Activated CD4-positive, alpha-beta T cell treated with anti-CD3 and anti-CD28 coated beads, Interleukin-10, Interleukin-2, amounts not matched to agents 100 ng/mL and 50 ng/mL, durations not matched to agents 16 hours and 8 hours (primary cell): ENCODE results near the gene TRABD.
"Not testable (repeated sequence)": the region's sequence is repeated elsewhere in the genome, so short reads cannot be mapped to it uniquely, and the experiment has no call there.

ENCODE experiments used
- DNase-seq: peaks from one replicate; pipeline ENCODE4 v3.0.0-alpha.2; 2020

Gene TRABD

GRCh38 chr22:50185375-50186087 is at the start of gene TRABD:
TRABD (plus strand) TSS chr22:50185913; CDS start chr22:50193061, 7,148 bp downstream.
- peak; percentile 94 for DNase-seq

- DNase-seq, result no peak
Measured at GRCh38 chr22:50136581-50137015, 49.1 kb upstream of the TRABD start.

GRCh38 chr22:50137277-50137676 is 48.4 kb upstream of the TRABD start:
- DNase-seq, result not testable (repeated sequence)

GRCh38 chr22:50138041-50138440 is 47.7 kb upstream of the TRABD start:
- no peak for DNase-seq

GRCh38 chr22:50138988-50139387 is 46.7 kb upstream of the TRABD start:
- DNase-seq, result no peak

DNA sequence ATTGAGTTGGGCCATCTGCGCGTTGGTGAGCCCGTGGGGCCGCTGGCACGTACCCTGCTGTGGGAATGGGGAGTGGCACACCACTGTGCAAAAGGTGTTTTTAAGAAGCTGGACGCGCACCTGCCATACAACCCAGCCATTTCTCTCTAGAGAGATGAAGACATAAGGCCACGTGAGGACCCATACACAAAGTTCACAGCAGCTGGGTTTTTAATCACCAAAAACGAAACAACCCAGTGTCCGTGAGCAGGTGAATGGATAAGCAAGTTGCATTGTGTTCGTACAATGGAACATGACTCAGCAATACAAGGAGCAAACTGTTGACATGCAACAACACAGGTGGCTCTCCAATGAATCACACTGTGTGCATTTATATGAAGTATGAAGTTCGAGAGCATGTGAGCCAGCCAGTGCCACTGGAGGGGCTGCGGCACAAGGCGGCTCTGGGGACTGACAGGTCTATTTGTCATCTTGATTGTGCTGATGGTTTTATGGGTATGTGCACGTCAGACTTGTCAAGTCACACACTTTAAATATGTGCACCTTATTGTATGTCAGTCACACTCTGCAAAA is 45.8 kb upstream of the TRABD start:
- peak; percentile 9 for DNase-seq

GRCh38 chr22:50140615-50141014 is 45.1 kb upstream of the TRABD start:
- no peak for DNase-seq

DNA sequence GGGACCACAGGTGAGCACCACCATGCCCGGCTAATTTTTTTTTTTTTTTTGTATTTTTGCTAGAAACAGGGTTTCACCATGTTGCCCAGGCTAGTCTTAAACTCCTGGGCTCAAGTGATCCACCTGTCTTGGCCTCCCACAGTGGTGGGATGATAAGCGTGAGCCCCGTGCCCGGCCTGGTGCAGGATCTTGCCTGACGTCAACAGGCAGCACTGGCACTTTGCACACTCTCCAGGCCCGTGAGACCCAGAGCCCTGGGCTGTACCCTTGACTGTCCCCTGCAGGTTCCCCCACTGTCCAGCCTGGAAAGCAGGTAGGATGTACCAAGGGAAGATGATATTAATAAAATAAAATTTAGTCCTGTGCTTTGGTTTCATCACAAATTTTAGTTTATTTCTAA is 44.3 kb upstream of the TRABD start:
- DNase-seq, result no peak

GRCh38 chr22:50141891-50142363 is 43.8 kb upstream of the TRABD start:
- no peak for DNase-seq

- no peak for DNase-seq
Measured at GRCh38 chr22:50143096-50143495, 42.6 kb upstream of the TRABD start.

DNA sequence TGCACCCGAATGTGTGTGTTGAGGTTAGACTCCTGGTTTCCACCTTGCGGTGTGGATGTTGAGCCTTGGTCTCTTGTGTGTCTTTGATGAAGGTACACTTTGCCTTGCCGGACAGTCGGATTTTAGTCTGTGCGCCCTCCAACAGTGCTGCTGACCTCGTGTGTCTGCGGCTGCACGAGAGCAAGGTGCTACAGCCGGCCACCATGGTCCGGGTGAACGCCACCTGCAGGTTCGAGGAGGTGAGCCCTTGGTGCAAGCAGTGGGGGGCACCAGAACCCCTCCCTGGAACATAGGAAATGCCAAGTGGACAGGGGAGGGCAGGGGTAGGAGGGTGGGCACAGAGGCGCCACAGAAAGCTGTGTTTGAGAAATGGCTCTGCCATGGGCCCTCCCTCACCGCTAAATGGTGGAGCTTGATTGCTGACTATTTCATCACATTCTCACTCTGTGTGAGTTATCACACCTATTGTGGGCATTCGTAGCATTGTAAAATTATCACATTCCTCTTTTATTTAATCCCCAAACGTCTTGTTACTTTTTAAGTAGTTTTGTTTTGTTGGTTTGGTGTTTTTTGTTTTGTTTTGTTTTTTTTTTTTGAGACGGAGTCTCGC is 41.6 kb upstream of the TRABD start:
- DNase-seq, result no peak

DNA sequence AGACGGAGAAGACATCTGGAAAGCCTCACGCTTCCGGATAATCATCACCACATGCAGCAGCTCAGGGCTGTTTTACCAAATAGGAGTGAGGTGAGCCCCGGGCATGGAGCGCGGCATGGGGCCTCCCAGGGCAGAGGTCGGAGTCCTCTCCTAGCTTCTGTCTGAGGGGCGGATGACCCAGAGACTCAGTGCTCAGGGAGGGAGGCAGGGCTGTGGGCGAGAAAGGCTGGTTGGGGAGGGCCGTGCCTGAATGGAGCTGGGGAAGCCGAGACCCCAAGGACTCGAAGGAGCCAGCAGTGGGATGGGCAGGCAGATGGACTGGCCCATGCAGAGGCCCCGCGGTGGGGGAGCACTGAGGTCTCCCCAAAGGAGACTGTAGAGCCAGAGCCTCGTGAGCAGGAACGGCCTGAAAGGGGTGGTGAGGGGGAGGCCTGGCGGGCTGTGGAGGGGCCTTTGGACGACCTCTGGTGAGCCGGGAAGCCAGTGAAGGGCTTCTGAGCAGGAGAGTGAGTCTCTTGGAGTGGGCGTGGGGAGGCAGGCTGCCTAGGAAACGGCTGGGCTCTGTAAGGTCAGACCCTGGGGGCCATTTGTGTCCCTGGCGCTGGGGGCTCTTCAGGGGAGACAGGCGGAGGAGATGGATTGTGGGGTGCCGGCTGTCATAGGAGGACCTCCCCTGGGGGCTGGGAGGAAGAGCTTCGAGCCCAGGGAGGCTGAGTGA is 39.8 kb upstream of the TRABD start:
- DNase-seq, result no peak

DNA sequence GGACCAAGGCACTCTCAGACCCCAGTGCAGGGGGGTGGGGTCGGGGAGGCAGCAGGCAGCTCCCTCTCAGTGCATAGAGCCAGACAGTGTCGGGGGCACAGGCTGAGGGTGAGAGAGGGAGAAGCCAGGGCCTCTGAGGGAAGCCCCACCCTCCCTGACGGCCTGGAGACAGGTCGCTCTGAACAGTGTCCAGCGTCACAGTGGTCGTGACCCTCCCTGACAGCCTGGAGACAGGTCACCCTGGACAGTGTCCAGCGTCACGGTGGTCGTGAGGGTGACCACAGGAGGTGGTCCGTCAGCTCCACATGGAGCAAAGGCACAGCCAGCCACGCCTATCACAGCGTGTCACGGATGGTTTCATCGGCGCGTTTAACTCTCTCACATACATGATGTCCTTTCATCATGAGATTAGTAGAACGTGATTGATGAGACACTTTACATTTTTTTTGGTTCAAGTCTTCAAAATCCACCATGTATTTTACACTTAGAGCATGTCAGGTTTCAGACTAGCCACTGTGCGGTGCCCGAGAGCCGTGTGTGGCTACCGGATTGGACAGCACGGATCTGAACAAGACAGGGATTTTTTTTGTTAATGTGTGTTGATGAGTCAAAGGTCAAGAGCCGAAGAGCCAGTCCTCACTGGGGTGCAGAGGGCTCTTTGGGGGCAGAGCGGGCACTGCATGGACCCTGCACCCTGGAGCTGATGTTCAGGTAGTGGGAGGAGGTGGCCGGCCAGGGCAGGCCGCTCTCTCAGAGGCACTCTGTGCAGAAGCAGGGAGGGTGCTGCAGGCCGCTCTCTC is 39.1 kb upstream of the TRABD start:
- no peak for DNase-seq

DNA sequence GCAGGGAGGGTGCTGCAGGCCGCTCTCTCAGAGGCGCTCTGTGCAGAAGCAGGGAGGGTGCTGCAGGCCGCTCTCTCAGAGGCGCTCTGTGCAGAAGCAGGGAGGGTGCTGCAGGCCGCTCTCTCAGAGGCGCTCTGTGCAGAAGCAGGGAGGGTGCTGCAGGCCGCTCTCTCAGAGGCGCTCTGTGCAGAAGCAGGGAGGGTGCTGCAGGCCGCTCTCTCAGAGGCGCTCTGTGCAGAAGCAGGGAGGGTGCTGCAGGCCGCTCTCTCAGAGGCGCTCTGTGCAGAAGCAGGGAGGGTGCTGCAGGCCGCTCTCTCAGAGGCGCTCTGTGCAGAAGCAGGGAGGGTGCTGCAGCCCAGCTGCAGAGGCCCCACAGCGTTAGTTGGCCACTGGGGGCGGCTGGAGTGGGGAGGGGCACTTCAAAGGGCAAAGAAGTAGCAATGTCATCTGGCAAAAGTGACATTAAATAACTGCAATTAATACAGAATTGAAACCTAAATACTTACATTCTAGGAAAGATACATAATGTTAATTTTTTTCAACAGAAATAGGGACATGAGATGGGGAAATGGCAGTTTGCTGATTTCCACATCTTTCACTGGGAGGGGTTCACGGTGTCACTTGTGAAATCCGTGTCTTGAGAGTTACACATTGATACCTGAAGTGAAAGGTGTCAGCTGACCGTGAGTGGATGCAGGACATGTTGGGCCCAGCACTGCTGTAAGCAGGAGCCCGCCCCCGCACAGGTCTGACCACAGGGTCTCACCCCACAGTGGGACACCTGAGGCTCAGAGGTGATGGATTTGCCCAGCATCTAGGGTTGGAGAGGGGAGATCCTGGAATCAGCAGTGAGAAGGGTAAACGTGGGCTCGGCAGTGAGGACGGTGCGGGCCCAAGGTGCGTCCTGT is 38.2 kb upstream of the TRABD start:
- not testable (repeated sequence) for DNase-seq

GRCh38 chr22:50148166-50148500 is 37.6 kb upstream of the TRABD start:
- DNase-seq, result no peak

GRCh38 chr22:50148991-50149721 is 36.6 kb upstream of the TRABD start:
- DNase-seq, result peak; percentile 79

GRCh38 chr22:50150161-50151129 is 35.3 kb upstream of the TRABD start:
- no peak for DNase-seq

DNA sequence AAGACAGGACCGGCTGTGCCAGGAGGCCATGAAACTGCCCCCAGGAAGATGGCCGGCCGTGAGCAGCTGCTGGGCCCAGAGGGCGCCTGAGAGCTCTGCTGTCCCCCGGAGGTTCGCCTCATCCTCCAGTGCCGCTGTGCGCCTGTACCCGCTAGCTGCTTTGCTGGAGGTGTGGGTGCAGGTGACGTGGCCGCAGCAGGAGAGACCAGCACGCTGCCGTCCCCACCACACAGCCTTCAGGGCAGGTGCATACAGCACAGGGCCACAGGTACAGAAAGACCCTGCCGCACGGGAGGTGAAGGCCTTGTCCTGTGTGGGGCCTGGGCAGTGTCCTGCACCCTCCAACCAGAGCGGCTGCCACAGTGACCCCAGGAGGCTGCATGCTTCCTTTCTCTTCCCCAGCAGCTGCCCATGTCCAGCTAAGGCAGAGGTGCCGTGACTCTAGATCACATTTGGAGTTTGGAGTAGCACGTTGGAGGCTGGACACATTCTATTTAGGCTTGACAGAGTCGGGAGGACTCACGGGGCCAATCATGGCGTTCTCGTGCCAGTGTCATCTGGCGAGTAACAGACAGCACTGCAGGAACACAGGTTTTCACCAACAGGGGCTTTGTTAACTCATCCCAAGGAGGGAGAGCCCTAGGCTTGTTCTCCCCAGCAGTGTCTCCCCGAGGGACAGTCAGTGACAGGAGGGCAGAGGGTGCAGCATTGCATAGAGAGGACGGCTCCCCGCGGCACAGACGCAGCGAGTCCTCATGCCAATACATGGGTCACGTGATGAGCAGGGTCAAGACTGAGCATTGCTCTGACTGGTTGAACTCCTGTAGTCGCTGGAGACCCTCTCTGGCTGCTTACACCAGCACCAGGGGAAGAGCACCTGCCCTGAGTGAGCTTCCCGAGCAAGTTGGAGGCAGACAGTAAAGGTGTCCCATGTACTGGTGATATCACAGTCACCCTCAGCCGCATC is 33.9 kb upstream of the TRABD start:
- DNase-seq, result no peak
